Muscle of leg (tissue), 11 donors: Measurements from ENCODE around the gene LAMTOR5. TPM values are rescaled to one million over a fixed set of nuclear protein-coding genes. Genes with fewer than 3 reads are reported as not detected.
"Not testable (repeated sequence)": the region's sequence is repeated elsewhere in the genome, so short reads cannot be mapped to it uniquely, and the experiment has no call there.

Source experiments
- DNase-seq: peaks from one replicate; pipeline ENCODE4 v3.0.0; 2013
- H3K27ac ChIP-seq: one replicate; pipeline ENCODE4 v1.5.1; 2013; ENCODE audit warnings: mild to moderate bottlenecking, low read length, control low read depth
- H3K27me3 ChIP-seq: one replicate; pipeline ENCODE4 v1.6.1; 2013; ENCODE audit warnings: low read length; ENCODE audit not compliant: control insufficient read depth, insufficient read depth
- H3K36me3 ChIP-seq: one replicate; pipeline ENCODE4 v1.6.1; 2013; ENCODE audit warnings: low read length; ENCODE audit not compliant: control insufficient read depth, insufficient read depth
- H3K4me1 ChIP-seq: one replicate; pipeline ENCODE4 v1.6.1; 2013; ENCODE audit warnings: low read length; ENCODE audit not compliant: control insufficient read depth, insufficient read depth
- H3K4me3 ChIP-seq: one replicate; pipeline ENCODE4 v1.5.1; 2013; ENCODE audit warnings: low read length, control low read depth
- H3K9me3 ChIP-seq: replicated peaks from 2 replicates; pipeline ENCODE4 v1.6.1; 2013; ENCODE audit warnings: low read depth, low read length; ENCODE audit not compliant: control insufficient read depth
- WGBS: methylation state at CpG from one replicate; pipeline ENCODE4 v1.1.5; 2013; ENCODE audit warnings: missing lambda C conversion rate; ENCODE audit not compliant: insufficient coverage; 5-methylcytosine and 5-hydroxymethylcytosine counted together
- polyA plus RNA-seq, 8 donors: library from polyadenylated mRNA; unstranded; fragments of 120-200 nt; gene quantifications; one replicate each; pipeline versions ENCODE4 v1.2.1 to v1.2.3, GENCODE V29; 2013; ENCODE audit warnings: inconsistent platforms in 1 of 8, low replicate concordance in 1 of 8; ENCODE audit not compliant: insufficient read length in 8 of 8, insufficient read depth in 1 of 8
- total RNA-seq: library from RNA; stranded (reverse); fragments of 120-200 nt; gene quantifications from one replicate; pipeline ENCODE4 v1.2.4, GENCODE V29; 2013

Gene LAMTOR5
- total and polyA plus RNA-seq, 9 donors, result 100 to 129 (median 118) TPM

DNA sequence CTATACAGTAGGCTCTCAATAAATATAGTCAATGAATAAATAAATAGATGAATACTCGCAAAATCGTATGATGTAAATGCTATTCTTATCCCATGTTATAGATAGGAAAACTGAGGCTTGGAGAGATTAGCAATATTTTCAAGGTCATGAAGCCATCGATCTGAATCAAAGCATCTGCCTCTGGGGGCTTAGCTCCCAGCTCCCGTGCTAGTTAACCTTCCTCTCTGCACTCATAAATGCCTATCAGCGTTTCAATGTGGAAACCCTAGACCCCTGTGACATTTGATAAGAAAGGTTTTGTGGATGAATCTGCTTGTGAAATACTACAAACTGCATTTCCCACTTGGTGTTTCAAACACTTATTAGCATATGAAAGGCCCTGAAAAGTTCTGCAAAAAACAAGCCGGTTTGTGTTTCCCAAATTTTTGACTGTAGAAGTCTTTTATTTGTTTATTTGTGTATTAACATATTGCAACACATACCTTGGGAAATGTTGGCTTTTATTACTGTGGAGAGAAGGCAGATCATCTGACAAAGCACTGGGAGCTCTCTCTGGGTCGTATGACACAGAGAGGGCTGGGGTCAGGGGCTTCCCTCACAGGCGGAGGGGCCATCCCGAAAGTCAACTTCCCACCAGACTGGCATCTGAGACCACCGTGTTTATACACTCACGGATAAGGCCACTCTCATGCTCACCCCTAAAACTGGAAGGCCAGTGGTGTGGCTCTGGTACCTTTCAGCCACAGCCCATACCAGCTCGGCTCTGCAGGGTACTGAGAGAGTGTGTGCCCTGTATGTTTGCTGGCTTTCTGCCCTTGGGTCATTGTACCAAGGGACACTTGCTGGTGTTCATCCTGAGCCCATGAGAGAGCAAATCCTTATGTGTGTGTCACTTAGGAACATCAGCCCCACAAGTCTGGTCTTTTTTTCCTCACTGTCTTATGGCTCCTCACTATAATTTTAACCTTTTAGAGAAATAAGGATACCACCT lies 42.5 kb upstream of the LAMTOR5 start:
- Histone ChIP-seq H3K36me3 (no peaks in the 10 kb centered on the region), H3K27me3 (peaks cover 19% of the 10 kb centered on the region), H3K9me3 (no peaks in the 10 kb centered on the region), H3K27ac (no peak overlapping the region), H3K4me1 (no peaks in the 10 kb centered on the region), H3K4me3 (no peak overlapping the region)
- DNase-seq, result no peak
- WGBS, result 35% methylated on average over 4 of the region's 12 CpGs

DNA sequence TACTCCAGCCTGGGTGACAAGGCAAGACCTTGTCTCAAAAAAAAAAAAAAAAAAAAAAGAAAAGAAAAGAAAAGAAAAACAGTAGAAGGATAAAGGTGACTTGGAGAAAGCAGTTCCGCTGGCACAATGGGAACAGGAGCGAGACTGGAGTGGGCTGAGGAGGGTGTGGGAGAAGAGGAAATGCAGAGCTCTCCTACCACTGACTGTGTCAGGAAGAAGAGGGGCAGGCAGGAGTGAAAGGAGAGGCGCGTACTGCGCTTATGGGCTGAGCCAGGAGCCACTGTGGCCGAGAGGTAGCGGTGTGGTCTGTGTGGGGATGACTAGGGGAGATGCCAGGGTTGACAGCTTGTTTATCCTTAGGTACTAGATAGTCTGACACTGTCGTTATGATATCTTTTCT lies 37.1 kb upstream of the LAMTOR5 start:
- no peaks in the 10 kb centered on the region for H3K36me3 ChIP-seq
- H3K4me3 ChIP-seq, result no peak overlapping the region
- H3K4me1 ChIP-seq, result no peaks in the 10 kb centered on the region
- H3K27ac ChIP-seq, result no peak overlapping the region
- H3K9me3 ChIP-seq, result no peaks in the 10 kb centered on the region
- DNase-seq, result no peak
- peaks cover 7% of the 10 kb centered on the region for H3K27me3 ChIP-seq
- WGBS, result 69% methylated on average over 7 of the region's 8 CpGs

DNA sequence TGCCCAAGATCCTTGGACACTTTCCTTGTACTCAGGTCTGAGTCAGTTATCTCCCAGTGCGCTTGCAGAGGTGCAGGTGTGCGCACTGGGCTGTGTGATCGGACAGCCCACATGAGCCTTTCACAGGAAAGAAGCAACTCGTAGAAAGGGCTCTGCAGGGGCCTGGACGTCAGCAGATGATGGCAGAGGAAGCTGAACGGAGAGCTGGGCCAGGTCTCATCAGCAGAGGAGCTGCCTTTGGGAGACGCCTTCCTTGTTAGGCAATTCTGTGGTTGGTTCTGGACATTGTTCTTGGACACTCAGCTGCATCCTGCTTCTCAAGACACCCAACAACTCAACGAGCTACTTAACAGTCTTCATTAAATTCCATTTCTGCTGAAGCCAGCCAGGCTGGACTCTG lies 36.0 kb upstream of the LAMTOR5 start:
- DNase-seq, result no peak
- H3K4me3 ChIP-seq, result no peak overlapping the region
- H3K27ac ChIP-seq, result no peak overlapping the region
- H3K4me1 ChIP-seq, result no peaks in the 10 kb centered on the region
- H3K27me3 ChIP-seq, result peaks cover 4% of the 10 kb centered on the region
- H3K36me3 ChIP-seq, result no peaks in the 10 kb centered on the region
- H3K9me3 ChIP-seq, result no peaks in the 10 kb centered on the region
- WGBS, result 53% methylated on average over 6 of the region's 8 CpGs

DNA sequence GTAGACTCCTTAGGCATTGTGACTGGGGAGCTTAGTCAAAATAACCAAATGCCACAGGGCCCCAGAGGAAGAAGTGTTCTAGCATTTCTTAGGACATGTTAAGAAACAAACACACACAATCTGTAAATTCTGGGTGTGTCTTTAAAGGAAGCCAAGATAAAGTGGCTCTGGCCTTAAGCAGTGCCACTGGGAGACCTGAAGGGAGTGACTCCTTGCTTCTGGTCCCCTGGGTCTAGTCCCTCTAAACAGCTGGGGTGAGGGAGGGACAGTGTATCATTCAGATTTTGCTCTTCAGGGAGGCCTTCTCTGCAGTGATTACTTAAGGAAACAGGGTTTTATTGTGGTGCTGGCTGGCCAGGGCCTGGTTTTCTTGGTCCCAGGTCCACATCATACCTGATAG lies 34.4 kb upstream of the LAMTOR5 start:
- H3K27ac ChIP-seq, result no peak overlapping the region
- DNase-seq, result no peak
- H3K4me3 ChIP-seq, result no peak overlapping the region
- peaks cover 2% of the 10 kb centered on the region for H3K27me3 ChIP-seq
- H3K9me3 ChIP-seq, result no peaks in the 10 kb centered on the region
- no peaks in the 10 kb centered on the region for H3K36me3 ChIP-seq
- H3K4me1 ChIP-seq, result no peaks in the 10 kb centered on the region

GRCh38 chr1:110440877-110441276 lies 33.4 kb upstream of the LAMTOR5 start:
- no peak for DNase-seq
- Histone ChIP-seq H3K4me1 (no peaks in the 10 kb centered on the region), H3K27me3 (peaks cover 2% of the 10 kb centered on the region), H3K36me3 (no peaks in the 10 kb centered on the region), H3K27ac (no peak overlapping the region), H3K4me3 (no peak overlapping the region), H3K9me3 (no peaks in the 10 kb centered on the region)
- 59% methylated on average over 3 of the region's 3 CpGs for WGBS

DNA sequence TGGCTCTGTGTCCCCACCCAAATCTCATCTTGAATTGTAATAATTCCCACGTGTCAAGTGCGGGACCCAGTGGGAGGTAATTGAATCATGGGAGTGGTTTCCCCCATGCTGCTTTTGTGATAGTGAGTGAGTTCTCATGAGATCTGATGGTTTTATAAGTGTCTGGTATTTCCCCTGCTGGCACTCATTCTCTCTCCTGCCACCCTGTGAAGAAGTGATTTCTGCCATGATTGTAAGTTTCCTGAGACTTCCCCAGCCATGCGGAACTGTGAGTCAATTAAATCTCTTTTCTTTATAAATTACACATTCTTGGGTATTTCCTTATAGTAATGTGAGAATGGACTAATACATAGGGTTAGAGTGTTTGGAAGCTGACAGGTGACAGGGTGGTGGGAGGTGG lies 32.4 kb upstream of the LAMTOR5 start:
- no CpG with 5 or more reads among the region's 3 CpGs for WGBS
- not testable (repeated sequence) for H3K36me3 ChIP-seq, H3K27me3 ChIP-seq, H3K9me3 ChIP-seq, H3K4me3 ChIP-seq, DNase-seq, H3K4me1 ChIP-seq, H3K27ac ChIP-seq

DNA sequence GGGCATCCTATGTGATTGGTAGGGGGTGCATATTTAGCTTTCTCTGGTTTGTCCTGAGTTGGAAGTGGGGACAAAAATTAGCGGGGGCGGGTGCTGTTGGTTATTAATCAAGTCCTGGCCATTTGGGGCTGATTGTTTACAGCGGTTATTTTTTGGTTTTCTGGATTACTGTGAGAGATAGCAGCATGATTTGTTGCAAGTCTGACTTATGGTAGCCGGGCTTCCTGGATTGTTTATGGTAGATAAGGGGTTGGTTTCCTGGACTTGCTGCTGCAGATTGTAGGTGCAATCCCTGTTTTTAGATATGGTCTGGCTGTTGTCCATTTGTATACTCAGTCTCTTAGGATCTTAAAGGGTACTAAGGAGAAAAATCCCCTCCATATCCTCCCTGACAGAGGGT lies 31.4 kb upstream of the LAMTOR5 start:
- Histone ChIP-seq H3K36me3 (no peaks in the 10 kb centered on the region), H3K9me3 (no peaks in the 10 kb centered on the region), H3K27ac (no peak overlapping the region), H3K27me3 (peaks cover 2% of the 10 kb centered on the region), H3K4me3 (no peak overlapping the region), H3K4me1 (no peaks in the 10 kb centered on the region)
- no peak for DNase-seq
- whole genome bisulfite sequencing, result 63% methylated on average over 3 of the region's 4 CpGs

DNA sequence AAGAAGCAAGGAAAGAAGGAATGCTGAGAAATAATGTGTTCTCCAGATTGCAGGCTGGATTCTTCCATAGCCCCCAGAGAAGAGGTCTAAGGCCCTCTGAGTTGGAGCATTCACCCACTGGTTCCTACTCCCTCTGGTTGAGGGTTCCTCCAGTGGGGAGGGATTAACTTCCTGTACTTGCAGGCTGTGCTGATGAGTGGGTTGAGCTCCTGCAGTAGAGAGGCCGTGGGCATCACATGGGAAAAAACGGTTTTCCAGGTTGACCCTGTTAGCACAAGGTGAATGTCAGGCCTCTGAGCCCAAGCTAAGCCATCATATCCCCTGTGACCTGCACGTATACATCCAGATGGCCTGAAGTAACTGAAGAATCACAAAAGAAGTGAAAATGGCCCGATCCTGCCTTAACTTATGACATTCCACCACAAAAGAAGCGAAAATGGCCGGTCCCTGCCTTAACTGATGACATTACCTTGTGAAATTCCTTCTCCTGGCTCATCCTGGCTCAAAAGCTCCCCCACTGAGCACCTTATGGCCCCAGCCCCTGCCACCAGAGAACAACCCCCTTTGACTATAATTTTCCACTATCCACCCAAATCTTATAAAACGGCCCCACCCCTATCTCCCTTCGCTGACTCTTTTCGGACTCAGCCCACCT lies 30.3 kb upstream of the LAMTOR5 start:
- H3K4me1 ChIP-seq, H3K4me3 ChIP-seq, H3K27ac ChIP-seq, H3K36me3 ChIP-seq, H3K9me3 ChIP-seq, DNase-seq, H3K27me3 ChIP-seq: not testable (repeated sequence)
- WGBS, result 60% methylated on average over 7 of the region's 9 CpGs

DNA sequence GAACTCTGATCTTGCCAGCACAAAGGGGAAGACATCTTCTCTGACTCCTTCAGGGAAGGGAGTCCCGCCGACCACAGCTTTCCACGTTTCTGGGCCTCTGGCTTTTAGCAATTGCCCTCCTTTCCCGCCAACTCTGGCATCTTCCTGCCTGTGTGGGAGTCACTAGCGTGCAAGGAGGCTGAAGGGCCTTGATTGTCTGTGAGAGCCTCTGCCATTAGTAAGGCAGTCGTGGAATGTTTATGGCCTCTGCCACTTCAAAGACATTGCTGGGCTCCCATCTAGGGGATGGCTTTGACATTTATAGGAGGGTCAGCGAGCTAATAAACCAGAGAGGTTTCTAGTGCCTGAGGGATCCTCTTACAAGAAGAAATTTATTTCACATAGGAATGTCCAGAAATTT lies 29.1 kb upstream of the LAMTOR5 start:
- no peak overlapping the region for H3K4me3 ChIP-seq
- 35% methylated on average over 4 of the region's 7 CpGs for WGBS
- DNase-seq, result no peak
- no peaks in the 10 kb centered on the region for H3K36me3 ChIP-seq
- H3K4me1 ChIP-seq, result no peaks in the 10 kb centered on the region
- peaks cover 2% of the 10 kb centered on the region for H3K27me3 ChIP-seq
- no peaks in the 10 kb centered on the region for H3K9me3 ChIP-seq
- H3K27ac ChIP-seq, result no peak overlapping the region

GRCh38 chr1:110434946-110435345 lies 27.5 kb upstream of the LAMTOR5 start:
- peaks cover 3% of the 10 kb centered on the region for H3K27me3 ChIP-seq
- H3K4me3 ChIP-seq, result no peak overlapping the region
- H3K4me1 ChIP-seq, result no peaks in the 10 kb centered on the region
- WGBS, result 67% methylated on average over 1 of the region's 3 CpGs
- H3K36me3 ChIP-seq, result no peaks in the 10 kb centered on the region
- H3K27ac ChIP-seq, result no peak overlapping the region
- no peaks in the 10 kb centered on the region for H3K9me3 ChIP-seq
- DNase-seq, result no peak
